GM10847 (cell line): Measurements from ENCODE around the gene PLEK.

Experiments used
- POLR2A ChIP-seq: IDR thresholded peaks from 2 replicates; pipeline ENCODE4 v1.6.1; 2011; ENCODE audit not compliant: insufficient read length; ENCODE audit errors: extremely low read depth

The PLEK gene

GRCh38 chr2:68341583-68341982 is 23.5 kb upstream of the PLEK start:
- no peak for TF ChIP-seq POLR2A

GRCh38 chr2:68342470-68342869 is 22.6 kb upstream of the PLEK start:
- TF ChIP-seq POLR2A: no peak

DNA sequence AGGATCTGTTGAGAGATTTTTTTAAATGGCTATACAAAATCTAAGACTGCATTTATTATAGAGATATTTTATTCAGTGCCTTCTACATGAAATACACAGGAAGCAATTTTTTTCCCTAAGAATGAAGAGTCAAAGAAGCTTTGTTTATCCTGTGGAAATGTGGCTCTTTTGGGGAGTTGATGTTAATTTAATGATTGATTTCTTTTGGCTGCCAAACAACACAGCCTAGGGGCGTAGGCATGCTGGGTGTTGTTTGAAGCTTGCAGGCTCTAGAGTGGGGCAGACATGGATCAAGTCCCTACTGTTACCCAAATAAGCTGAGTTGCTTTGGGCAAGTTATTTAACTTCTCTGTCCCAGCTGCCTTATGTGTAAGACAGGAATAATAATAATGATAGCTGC is 21.1 kb upstream of the PLEK start:
- TF ChIP-seq POLR2A: no peak

- no peak for TF ChIP-seq POLR2A
Observed at GRCh38 chr2:68345129-68345875, 19.8 kb upstream of the PLEK start.

GRCh38 chr2:68351997-68352396 is 13.1 kb upstream of the PLEK start:
- no peak for TF ChIP-seq POLR2A

- TF ChIP-seq POLR2A: no peak
Observed at GRCh38 chr2:68352651-68353391, 12.3 kb upstream of the PLEK start.

GRCh38 chr2:68356599-68357239 is 8.4 kb upstream of the PLEK start:
- TF ChIP-seq POLR2A: no peak

- no peak for TF ChIP-seq POLR2A
Observed at GRCh38 chr2:68357605-68358337, 7.3 kb upstream of the PLEK start.

- no peak for TF ChIP-seq POLR2A
Observed at GRCh38 chr2:68359889-68360288, 5.2 kb upstream of the PLEK start.

- TF ChIP-seq POLR2A: peak; percentile 45
Observed at GRCh38 chr2:68362069-68362468, 3.0 kb upstream of the PLEK start.

- no peak for TF ChIP-seq POLR2A
Observed at GRCh38 chr2:68362749-68363148, 2.3 kb upstream of the PLEK start.

- TF ChIP-seq POLR2A: no peak
Observed at GRCh38 chr2:68363721-68364120, 1.4 kb upstream of the PLEK start.

GRCh38 chr2:68366083-68366560 is 1.0 kb downstream of the PLEK start:
- no peak for TF ChIP-seq POLR2A

DNA sequence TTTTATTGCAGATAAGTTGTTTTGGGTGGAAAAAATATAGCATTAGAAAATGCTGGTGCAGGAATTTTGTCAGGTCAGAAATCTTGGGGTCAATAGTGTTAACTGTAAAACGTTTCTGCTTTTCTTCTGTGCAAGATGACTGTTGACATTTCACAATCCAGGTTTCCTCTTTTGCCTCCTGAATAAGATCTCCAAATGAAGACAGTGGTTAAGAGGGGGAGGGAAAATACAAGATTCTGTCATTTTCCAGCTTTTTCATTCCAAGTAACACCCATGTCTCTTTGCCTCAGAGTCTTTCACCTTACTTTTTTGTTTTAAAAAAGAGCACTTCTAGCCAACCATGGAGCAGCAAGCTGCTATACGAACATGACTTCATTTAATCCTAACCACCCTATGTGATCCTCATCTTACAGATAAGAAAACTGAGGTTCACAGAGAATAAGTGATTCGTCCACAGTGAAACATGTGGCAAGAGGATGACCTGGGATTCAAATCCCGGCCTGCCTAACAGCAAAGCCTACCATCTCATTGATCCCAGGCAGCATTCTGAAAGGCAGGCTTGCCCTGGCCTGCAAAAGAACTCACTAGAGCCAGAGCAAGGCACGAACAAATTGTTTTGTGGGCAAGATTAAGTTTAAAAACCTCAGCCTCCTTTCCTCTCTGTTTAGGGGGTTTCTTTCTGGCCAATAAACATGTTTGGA is 3.0 kb downstream of the PLEK start:
- no peak for TF ChIP-seq POLR2A
